Stimulated activated naive CD8-positive, alpha-beta T cell treated with anti-CD3 and anti-CD28 coated beads, Interleukin-15, Interleukin-2, amounts not matched to agents 100 U/mL and 50 U/mL, for 24 hours (primary cell): ENCODE results near the gene PLA2G10.
A peak's percentile ranks its signal among the peaks of the same experiment; 100 is the strongest.
"Not testable (repeated sequence)": the region's sequence is repeated elsewhere in the genome, so short reads cannot be mapped to it uniquely, and the experiment has no call there.

Source experiments
- ATAC-seq: fragments of 150-1000 bp; cut with Tn5 transposase; one replicate; pipeline ENCODE4 v1.10.0; 2021
- DNase-seq: peaks from one replicate; pipeline ENCODE4 v3.0.0; 2021

Gene PLA2G10, protein sequence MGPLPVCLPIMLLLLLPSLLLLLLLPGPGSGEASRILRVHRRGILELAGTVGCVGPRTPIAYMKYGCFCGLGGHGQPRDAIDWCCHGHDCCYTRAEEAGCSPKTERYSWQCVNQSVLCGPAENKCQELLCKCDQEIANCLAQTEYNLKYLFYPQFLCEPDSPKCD

DNA sequence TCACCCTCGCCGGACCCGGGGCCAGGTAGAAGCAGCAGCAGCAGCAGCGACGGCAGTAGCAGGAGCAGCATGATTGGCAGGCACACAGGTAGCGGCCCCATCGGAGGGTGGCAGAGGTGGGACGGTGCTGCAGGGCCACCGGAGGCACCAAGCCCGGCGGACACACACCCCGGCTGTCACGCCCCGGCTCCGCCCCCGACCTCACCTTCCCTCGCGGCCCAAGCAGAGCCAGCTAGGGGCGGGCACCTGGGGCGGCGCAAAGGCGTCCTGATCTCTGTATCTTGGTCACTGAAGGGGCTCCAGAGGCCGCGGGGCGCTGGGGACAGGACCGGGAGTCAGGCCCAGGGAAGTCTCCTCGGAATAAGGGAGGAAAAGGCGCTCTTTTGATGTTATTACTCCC is at the start of gene PLA2G10:
Gene PLA2G10, minus strand, starts transcription at position 180 of the 400 bp plus-strand sequence. Its CDS starts 79 bp downstream, at position 101.
- not testable (repeated sequence) for DNase-seq, ATAC-seq

DNA sequence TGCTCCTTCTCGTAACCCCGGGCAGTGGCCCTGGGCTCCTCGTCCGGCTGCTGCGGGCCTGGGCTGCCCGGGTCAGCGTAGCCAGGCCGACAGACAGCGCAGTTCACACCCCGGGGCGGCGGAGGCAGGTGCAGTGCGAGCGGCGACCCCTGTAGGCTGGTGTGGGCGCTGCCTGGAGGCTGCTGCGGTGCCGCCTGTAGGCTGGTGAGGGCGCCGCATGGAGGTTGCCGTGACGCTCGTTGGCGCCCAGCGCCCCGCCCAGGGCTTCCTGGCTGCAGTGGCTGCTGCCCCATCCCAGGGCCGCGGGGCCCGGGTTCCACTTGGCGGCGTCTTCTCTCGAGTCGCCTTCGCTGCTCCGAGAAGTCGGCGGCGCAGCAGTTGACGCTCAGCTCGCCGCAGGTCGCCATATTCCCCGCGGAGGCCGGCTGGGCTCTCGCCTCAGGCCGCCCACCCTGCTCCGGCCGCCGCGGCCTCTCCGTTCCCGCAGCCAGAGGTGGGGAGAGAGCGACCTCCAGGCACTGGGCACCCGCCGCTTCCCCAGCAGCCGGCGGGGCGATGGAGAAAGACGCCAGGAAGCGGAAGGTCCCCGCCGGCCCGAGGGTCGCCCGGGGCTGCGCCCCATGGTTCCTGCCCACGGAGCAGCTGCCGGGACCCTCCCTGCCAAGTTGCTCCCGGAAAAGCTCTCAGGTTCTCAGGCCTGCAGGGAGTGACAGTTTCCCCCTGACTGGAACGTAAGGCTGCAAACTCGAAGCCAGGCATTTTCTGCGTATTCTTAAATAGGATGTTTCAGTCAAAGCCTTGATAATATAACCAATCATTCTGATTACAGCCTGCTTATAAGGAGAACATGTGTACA is 48.4 kb upstream of the PLA2G10 start, which contains the start of gene NPIPA2:
Gene NPIPA2, plus strand, starts transcription at position 261 of the 856 bp plus-strand sequence. CDS start 5,533 bp downstream, outside the sequence.
- DNase-seq: not testable (repeated sequence)
- peak; percentile 100 for ATAC-seq

DNA sequence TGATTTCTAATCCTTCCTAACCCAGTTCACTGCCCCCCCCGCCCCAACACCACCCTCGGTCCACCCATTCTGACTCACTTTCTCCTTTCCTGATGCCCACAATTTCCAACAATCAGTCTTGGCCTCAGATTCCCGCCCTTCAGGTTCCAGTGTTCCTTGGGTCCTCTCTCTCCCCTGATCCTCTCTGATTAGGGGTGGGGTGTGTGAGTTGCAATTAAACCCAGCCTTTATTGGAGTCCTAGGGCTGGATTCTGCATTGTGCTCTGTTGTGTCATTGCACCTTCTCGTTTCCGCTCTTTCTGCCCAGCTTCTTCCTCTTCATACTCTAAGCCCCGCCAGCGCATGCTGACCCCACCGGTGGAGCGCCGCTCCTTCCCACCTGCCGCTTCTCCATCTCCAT is 47.7 kb upstream of the PLA2G10 start:
- DNase-seq, ATAC-seq: not testable (repeated sequence)

DNA sequence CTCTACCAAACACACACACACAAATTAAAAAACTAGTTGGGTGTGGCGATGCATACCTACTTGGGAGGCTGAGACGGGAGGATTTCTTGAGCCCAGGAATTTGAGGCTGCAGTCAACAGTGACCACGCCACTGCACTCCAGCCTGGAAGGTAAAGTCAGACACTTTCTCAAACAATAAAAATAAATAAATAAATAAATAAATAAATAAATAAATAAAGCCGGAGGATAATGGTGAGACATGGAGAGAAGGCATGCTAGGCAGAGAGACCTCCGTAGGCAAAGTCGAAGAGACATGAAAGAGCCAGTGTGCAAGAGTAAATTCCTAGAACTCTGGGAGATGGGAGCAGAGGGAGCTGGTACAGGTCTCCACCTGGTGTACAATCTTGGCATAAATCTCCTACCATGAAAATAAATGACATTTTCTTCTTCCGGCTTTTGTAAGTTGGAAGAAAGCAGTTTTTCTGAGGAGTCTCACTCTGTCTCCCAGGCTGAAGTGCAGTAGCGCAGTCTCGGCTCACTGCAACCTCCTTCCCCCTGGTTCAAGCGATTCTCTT is 46.8 kb upstream of the PLA2G10 start:
- not testable (repeated sequence) for ATAC-seq, DNase-seq

DNA sequence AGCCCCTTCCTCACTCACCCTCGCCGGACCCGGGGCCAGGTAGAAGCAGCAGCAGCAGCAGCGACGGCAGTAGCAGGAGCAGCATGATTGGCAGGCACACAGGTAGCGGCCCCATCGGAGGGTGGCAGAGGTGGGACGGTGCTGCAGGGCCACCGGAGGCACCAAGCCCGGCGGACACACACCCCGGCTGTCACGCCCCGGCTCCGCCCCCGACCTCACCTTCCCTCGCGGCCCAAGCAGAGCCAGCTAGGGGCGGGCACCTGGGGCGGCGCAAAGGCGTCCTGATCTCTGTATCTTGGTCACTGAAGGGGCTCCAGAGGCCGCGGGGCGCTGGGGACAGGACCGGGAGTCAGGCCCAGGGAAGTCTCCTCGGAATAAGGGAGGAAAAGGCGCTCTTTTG is 39.1 kb upstream of the PLA2G10 start:
- not testable (repeated sequence) for ATAC-seq, DNase-seq

DNA sequence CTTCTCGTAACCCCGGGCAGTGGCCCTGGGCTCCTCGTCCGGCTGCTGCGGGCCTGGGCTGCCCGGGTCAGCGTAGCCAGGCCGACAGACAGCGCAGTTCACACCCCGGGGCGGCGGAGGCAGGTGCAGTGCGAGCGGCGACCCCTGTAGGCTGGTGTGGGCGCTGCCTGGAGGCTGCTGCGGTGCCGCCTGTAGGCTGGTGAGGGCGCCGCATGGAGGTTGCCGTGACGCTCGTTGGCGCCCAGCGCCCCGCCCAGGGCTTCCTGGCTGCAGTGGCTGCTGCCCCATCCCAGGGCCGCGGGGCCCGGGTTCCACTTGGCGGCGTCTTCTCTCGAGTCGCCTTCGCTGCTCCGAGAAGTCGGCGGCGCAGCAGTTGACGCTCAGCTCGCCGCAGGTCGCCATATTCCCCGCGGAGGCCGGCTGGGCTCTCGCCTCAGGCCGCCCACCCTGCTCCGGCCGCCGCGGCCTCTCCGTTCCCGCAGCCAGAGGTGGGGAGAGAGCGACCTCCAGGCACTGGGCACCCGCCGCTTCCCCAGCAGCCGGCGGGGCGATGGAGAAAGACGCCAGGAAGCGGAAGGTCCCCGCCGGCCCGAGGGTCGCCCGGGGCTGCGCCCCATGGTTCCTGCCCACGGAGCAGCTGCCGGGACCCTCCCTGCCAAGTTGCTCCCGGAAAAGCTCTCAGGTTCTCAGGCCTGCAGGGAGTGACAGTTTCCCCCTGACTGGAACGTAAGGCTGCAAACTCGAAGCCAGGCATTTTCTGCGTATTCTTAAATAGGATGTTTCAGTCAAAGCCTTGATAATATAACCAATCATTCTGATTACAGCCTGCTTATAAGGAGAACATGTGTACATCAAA is 9.3 kb upstream of the PLA2G10 start, which contains the start of gene NPIPA3:
Gene NPIPA3, plus strand, starts transcription at position 256 of the 856 bp plus-strand sequence. CDS start 5,533 bp downstream, outside the sequence.
- peak; percentile 100 for ATAC-seq

DNA sequence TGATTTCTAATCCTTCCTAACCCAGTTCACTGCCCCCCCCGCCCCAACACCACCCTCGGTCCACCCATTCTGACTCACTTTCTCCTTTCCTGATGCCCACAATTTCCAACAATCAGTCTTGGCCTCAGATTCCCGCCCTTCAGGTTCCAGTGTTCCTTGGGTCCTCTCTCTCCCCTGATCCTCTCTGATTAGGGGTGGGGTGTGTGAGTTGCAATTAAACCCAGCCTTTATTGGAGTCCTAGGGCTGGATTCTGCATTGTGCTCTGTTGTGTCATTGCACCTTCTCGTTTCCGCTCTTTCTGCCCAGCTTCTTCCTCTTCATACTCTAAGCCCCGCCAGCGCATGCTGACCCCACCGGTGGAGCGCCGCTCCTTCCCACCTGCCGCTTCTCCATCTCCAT is 8.6 kb upstream of the PLA2G10 start:
- not testable (repeated sequence) for DNase-seq
- ATAC-seq: peak; percentile 16

More for the DNA sequence above, 9.3 kb upstream of the PLA2G10 start, which contains the start of gene NPIPA3:
- not testable (repeated sequence) for DNase-seq

DNA sequence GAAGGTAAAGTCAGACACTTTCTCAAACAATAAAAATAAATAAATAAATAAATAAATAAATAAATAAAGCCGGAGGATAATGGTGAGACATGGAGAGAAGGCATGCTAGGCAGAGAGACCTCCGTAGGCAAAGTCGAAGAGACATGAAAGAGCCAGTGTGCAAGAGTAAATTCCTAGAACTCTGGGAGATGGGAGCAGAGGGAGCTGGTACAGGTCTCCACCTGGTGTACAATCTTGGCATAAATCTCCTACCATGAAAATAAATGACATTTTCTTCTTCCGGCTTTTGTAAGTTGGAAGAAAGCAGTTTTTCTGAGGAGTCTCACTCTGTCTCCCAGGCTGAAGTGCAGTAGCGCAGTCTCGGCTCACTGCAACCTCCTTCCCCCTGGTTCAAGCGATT is 7.8 kb upstream of the PLA2G10 start:
- DNase-seq, ATAC-seq: not testable (repeated sequence)

DNA sequence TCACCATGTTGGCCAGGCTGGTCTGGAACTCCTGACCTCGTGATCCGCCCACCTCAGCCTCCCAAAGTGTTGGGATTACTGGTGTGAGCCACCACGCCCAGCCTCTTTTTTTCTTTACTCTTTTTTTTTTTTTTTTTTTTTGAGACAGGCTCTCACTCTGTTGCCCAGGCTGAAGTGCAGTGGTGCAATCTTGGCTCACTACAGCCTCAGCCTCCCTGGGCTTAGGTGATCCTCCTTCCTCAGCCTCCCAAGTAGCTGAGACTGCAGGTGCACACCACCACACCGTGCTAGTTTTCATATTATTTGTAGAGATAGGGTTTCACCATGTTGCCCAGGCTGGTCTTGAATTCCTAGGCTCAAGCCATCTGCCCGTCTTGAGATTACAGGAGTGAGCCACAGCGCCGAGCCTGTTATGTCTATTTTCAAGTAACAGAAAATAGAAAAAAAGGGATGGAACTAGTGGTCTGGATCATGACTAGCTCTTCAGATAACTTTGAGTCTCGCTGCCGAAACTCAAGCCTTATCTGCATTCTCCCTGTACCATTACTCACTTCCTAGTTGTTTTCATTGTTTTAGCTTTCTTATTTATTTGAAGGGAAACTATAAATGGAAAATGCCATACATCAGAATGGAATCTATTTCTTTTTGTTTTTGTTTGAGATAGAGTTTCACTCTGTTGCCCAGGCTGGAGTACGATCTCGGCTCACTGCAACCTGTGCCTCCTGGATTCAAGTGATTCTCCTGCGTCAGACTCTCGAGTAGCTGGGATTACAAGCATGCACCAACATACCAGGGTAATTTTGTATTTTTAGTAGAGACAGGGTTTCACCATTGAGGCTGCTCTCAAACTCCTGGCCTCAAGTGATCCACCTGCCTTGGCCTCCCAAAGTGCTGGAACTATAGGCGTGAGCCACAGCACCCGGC is 8.0 kb downstream of the PLA2G10 start:
- not testable (repeated sequence) for DNase-seq, ATAC-seq

DNA sequence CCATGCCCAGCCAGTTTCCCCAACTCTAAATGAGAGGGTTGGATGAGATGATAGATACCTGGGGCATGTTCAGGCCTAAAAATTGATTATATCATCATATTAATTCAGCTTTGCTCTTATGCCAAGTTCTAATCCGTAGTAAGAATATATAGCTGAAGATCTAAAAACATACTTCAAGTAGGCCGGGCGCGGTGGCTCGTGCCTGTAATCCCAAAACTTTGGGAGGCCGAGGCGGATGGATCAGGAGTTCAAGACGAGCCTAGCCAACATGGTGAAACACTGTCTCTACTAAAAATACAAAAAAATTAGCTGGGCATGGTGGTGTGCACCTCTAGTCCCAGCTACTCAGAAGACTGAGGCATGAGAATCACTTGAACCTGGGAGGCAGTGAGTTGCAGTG is 12.0 kb downstream of the PLA2G10 start:
- DNase-seq (no peak), ATAC-seq (no peak)

DNA sequence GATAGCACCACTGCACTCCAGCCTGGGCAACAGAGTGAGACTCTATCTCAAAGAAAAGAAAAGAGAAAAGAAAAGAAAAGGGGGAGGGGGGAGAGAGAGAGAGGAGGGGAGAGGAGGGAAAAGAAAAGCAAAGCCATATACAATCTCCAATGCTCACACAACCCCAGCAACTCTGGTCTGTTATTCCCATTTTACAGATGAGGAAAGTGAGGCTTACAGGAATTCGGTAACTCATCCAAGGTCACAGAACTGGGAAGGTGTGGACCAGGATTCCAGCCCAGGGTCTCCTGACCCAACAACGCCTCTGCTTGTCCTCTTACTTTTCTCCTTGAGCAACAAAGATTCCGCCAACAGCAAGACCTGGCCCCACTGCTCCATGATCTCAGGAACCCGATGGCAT is 13.0 kb downstream of the PLA2G10 start:
- ATAC-seq (no peak), DNase-seq (no peak)

DNA sequence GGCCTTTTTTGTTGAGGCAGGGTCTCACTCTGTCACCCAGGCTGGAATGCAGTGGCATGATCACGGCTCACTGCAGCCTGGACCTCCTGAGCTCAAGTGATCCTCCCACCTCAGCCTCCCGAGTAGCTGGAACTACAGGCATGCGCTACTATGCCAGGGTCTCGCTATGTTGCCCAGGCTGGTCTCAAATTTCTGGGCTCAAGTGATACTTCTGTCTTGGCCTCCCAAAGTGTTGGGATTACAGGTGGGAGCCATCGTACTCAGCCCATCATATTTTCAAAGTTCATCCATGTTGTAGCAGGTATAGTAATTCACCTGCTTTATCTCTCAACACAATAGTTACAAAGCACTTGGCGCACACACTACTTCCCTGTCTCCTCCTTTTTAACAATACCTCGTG is 13.7 kb downstream of the PLA2G10 start:
- not testable (repeated sequence) for DNase-seq, ATAC-seq

DNA sequence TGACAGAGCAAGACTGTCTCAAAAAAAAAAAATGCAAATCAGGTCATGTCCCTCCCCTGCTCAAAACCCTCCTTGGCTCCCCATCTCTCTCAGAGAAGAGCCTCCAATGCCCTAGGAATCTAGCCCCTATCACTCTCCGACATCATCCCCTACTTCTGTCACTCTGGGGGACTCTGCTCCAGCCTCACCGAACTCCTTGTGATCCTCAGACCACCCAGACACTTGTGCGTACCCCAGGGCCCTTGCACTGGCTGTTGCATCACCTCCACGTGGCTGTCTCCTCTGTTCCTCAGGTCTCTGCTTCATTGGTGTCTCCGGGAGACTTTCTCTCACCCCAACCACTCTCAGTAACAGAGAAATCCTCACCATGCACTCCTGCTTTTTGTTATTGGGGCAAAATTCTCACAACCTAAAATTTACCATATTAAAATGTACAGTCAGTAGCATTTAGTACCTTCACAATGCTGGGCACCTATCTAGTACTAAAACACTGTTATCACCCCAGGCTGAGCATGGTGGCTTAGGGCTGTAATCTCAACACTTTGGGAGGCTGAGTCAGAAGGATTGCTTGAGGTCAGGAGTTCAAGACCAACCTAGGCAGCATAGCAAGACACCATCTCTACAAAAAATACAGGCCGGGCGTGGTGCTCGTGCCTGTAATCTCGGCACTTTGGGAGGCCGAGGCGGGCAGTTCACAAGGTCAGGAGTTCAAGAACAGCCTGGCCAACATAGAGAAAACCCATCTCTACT is 15.2 kb downstream of the PLA2G10 start:
- ATAC-seq: no peak
- DNase-seq: no peak

DNA sequence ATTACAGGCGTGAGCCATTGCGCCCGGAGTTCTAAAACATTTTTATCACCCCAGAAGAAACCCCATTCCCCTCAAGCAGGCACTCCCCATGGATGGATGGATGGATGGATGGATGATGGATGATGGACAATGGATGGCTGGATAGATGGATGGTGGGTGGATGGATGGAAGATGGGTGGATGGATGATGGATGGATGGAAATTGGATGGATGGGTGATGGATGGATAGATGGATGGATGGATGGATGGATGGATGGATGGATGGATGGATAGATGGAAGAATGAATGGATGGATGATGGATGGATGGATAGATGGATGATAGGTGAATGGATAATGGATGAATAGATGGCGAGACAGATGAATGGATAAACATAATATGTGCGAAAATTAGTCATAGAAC is 16.5 kb downstream of the PLA2G10 start:
- no peak for ATAC-seq
- no peak for DNase-seq

DNA sequence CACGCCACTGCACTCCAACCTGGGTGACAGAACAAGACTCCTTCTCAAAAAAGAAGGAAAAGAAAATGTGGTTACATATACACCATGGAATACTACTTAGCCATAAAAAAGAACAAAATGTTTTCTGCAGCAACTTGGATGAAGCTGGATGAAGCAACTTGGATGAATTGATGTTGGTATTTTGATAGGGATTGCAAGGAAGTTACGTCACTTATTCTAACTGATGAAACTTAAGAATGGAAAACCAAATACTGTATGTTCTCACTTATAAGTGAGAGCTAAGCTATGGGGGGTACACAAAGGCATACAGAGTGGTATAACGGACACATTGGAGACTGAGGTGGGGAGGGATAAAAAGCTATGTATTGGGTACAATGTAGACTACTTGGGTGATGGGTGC is 17.5 kb downstream of the PLA2G10 start:
- no peak for DNase-seq
- no peak for ATAC-seq

DNA sequence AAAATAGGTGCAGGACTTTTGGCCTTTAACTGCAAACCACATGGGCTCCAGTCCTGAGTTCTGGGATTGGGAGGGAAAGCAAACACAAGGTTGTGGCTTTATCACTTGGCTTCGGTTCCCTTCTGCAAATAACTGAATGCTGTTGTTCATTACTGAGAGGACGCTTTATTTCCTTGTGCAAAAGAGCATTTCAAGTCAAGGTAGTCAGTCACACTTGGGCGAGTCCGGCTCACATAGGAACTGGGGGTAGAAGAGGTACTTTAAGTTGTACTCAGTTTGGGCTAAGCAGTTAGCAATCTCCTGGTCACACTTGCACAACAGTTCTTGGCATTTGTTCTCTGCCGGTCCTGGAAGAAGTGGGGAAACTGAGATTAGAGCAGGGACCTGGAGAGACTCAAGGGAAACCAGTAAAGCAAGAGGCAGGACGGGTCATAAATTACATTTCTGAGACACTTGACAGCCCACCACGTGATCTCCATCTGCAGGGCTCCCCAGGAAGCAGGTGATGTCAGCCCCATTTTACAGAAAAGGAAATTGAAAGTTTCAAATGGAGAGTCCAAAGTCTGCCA is 21.6 kb downstream of the PLA2G10 start:
- DNase-seq: no peak
- ATAC-seq: peak; percentile 28

DNA sequence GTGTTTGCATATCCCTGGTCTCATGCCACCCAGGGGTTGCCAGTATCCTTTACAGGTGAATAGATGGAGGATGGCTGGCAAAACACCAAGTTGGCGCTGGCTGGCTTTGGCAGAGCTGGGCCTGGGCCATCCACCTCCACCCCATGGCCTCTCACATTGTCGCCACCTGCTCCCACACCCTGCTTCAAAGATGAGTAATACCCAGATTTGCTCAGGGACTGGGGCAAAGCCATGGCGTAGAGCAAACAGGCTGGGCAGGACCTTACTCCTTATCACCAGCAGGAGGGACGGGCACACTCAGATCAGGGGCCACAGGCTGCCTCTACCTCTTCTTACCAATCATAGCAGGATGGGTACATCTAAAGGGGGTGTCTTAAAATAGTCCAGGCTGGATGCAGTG is 24.3 kb downstream of the PLA2G10 start:
- no peak for DNase-seq
- ATAC-seq: no peak

DNA sequence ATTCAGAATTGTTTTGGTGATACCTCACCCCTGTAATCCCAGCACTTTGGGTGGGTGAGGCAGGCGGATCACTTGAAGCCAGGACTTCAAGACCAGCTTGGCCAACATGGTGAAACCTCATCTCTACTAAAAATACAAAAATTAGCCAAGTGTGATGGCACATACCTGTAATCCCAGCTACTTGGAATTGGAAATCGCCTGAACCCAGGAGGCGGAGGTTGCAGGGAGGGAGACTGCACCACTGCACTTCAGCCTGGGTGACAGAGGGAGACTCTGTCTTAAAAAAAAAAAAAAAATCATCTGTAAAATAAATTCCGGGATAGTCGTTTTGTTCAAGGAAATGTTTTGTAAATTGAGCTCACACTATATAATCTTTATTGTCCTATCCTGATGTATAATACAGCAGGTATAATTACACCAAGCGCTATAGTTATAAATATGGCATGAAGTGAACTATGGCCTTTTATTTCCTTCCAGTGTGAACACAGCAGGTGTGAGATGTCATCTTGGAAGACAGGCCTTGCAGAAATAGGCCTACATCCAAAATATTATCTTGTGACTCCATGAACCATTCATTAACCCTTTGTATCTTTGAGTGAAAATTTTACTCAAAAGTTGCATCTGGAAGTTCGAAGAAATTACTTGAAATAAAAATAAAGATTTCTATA is 25.4 kb downstream of the PLA2G10 start:
- DNase-seq: no peak
- no peak for ATAC-seq
